DOHH2 (cell line): ENCODE data around the gene ENDOG.
"Not testable (repeated sequence)": the region's sequence is repeated elsewhere in the genome, so short reads cannot be mapped to it uniquely, and the experiment has no call there.

ENCODE experiments used
- CTCF ChIP-seq: fragments of 200-600 bp; sonication (generic); IDR thresholded peaks from one replicate; pipeline ENCODE4 v1.5.1; 2014; ENCODE audit warnings: antibody characterized with exemption, mild to moderate bottlenecking, low read depth, low read length; ENCODE audit not compliant: poor library complexity, severe bottlenecking
- EZH2phosphoT487 ChIP-seq: fragments of 200-600 bp; sonication (generic); IDR thresholded peaks from 2 replicates; pipeline ENCODE4 v1.6.1; 2017; ENCODE audit warnings: borderline replicate concordance, mild to moderate bottlenecking, antibody characterized with exemption, low read length, moderate library complexity, mixed read lengths

GRCh38 chr9:128858476-128858875, 40.2 kb downstream of the ENDOG start:
- TF ChIP-seq EZH2phosphoT487, CTCF: not testable (repeated sequence)
